ENCODE results near the gene HINFP.

- TF ChIP-seq GATA2 (IDR thresholded peaks at IDR 0.05; ENCODE audit: low read depth, low read length), result no peak
- TF ChIP-seq GATA3 (IDR thresholded peaks at IDR 0.05; ENCODE audit: low read depth, low read length), result no peak
These were observed 9.9 kb upstream of the HINFP start for GRCh38 chr11:119111361-119111925.
